GM18502 (cell line): ENCODE data around the gene SLBP.

Experiments
- ATAC-seq: cut with Tn5 transposase; IDR thresholded peaks from one replicate; pipeline ENCODE4 v1.9.1; 2021; ENCODE audit warnings: mild to moderate bottlenecking; ENCODE audit not compliant: unreplicated experiment, poor library complexity

The SLBP gene

DNA sequence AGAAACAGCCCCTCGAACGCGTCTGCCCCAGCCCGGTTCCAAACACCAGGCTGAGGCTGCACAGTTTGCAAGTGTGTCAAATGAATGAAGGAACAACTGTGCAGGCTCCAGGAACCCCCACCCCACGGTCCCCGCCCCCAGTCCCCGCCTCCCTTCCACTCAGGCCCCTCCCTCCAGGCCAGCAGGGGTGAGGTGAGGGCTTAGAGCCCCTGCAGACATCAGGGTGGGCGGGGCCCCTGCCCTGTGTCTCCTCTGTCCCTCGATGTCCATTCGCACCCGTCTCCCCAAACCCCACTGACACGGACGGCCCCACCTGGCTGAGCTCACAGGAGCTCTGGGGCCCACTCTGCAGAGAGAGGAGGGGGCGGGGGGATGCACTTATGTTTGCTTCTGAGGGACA lies 37.7 kb upstream of the SLBP start:
- ATAC-seq, result no peak

DNA sequence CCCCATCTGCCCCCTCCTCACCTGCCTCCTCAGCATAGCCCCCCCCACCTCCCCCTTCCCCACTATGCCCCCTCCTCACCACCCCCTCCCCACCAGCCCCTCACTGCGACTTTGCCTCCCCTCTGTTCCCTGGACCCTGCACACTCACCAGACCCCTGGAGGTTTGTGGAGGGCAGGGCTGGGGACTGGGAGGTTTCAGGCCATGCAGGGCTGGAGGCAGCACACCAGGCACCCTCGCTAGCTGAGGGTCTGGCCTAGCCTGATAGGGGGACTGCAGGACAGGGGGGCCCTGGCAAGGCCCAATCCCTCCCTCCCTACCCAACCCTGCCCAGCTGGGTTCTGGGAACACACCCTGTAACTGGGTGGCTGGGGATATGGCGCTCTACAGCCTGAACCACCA lies 37.3 kb upstream of the SLBP start:
- no peak for ATAC-seq

DNA sequence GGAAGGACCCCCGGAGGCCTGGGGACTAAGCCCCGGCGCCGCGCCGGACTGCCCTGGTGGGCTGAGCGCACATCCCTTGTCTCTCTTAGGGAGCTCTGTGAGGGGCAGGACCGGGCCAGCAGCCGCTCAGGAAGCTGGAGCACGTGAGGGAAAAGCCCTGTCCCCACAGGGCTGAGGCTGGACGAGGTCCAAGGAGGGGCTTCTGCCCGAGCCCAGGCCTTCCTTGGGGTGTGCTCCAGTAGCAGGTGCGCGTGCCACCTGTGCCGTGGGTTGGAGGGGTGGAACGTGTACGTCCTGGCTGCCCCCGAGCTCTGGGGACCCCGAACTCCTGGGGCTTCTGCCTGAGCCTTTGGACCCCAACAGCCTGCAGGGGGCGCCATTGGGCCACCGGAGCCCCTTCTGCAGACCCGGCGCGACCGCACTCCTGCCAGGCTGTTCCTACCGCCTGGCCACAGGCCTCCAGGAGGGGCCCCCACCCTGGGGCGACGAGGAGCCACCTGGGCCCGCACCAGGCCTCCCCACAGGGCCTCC lies 36.4 kb upstream of the SLBP start:
- peak; percentile 45 for ATAC-seq

DNA sequence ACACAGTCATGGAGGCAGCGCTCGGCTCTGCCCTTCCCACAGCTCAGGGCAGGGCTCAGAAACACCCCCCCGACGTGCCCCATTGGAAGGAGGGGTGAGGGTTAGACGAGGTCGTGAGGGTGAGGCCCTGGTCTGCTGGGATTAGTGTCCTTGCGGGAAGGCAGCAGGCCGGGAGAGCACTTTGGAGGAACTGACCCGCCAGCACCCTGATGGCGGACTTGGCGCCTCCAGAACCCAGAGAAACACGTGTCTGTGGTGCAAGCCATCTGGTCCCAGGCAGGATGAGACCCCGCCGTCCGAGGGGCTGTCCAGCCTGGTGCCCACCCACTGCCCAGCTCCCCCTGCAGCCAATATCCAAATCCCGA lies 35.5 kb upstream of the SLBP start:
- no peak for ATAC-seq

- no peak for ATAC-seq
Observed at GRCh38 chr4:1746919-1747602, 34.9 kb upstream of the SLBP start.

DNA sequence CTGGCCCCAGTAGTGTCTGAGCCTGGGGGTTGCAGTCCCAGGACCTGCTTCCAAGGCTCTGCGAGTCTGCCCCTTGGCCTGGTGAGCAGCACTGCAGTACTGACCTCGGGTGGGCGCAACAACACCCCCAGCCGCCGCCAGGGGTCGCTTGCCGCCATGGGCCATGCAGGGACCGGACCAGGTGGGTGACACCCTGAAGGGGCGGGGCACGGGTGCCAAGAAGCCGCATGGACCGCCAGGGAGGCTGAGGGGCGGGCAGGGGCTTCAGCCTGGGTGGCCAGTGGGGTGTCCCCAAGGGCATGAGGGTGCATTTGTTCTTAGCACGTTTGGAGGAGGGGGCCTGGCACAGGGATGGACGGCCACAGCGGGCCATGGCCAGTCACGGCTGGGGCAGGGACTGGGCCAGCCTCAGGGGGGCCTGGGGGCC lies 34.2 kb upstream of the SLBP start:
- ATAC-seq, result no peak

DNA sequence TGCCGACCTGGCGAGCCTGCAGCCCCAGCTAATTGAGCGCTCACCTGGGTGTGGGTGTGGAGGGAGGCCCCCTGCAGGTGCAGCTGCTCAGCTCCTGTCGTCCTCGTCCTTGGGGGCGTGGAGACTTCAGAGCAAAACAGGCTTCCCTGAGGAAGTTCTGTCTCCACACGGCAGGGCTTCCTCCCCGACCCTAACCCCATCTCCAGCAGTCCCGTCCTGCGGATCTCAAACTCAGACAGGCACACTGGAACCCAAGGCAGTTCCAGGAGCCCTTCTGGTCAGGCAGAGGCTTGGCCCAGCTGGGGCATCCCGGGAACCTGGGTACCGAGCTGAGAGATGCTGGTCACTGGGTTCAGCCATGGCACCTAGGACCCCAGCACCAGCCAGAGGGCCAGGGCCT lies 33.6 kb upstream of the SLBP start:
- ATAC-seq, result no peak

GRCh38 chr4:1745165-1745564 lies 33.0 kb upstream of the SLBP start:
- no peak for ATAC-seq

DNA sequence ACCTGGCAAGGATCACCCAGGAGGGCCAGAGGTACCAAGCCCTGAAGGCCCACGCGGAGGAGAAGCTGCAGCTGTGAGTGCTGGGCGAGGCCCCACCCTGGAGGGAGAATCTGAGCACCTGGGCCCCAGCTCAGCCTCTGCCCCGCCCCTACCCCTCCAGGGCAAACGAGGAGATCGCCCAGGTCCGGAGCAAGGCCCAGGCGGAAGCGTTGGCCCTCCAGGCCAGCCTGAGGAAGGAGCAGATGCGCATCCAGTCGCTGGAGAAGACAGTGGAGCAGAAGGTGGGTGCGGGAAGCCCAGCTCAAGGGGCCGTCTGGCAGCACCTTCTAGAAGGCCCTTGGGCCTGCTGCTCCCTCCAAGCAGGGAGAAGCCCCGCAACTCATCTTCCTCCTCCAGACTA lies 32.4 kb upstream of the SLBP start:
- ATAC-seq, result no peak

GRCh38 chr4:1743975-1744374 lies 31.9 kb upstream of the SLBP start:
- no peak for ATAC-seq

- ATAC-seq, result no peak
Observed at GRCh38 chr4:1743551-1743950, 31.4 kb upstream of the SLBP start.

DNA sequence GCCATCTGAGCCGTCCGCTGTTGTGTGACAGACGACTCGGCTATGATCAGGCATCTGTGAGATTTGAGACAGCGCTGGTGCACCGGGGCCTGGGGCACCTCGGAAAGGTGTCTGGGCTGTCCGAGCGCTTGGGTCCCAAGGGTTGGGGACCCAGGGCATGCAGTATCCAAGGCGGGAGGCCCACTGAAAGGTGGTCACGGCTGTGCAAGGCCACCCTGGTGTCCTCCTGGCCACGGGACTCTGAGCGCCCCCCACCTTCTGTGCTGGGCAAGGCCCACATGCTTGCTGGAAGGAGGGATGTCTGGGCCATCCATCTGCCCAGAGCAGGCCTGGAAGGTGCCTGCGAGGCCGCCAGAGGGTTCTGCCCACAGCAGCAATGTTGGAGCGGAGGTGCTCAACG lies 29.1 kb upstream of the SLBP start:
- ATAC-seq, result no peak

GRCh38 chr4:1740021-1740545 lies 28.0 kb upstream of the SLBP start:
- ATAC-seq, result no peak

DNA sequence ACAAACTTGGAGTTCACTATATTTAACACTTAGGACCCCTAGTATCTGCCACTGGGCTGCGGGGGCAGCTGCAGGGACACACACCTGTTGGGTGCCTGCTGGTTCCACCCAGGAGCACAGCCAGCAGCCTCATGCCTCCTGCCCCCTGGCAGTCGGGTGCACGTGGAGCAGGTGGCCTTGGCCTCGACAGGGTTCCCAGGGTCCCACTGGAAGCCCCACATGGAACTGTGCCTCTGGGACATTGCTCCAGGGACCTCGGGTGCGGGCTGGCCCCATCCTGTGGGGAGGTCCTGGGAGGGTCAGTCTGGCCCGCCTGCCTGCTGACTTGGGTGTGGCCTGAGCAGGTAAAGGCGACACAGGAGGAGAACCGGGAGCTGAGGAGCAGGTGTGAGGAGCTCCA lies 27.2 kb upstream of the SLBP start:
- ATAC-seq, result no peak

DNA sequence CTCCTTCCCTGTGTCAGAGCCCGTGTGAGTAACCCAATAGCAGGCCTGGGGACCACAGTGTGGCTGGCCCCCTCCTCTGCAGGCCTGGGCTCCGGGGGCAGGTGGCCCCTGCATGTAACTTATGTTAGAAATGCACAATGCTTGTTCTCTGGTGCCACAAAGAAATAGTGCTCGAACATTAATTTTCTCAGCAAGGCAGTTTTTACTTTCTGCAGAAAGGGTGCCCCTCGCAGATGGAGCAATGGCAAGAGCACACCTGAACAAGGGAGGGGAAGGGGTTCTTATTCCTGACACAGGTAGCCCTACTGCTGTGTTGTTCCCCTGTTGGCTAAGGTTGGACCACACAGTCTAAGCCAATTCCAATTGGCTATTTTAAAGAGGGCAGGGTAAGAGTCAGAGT lies 26.3 kb upstream of the SLBP start:
- ATAC-seq, result no peak

GRCh38 chr4:1737666-1738065 lies 25.5 kb upstream of the SLBP start:
- no peak for ATAC-seq

- no peak for ATAC-seq
Observed at GRCh38 chr4:1736812-1737211, 24.7 kb upstream of the SLBP start.

DNA sequence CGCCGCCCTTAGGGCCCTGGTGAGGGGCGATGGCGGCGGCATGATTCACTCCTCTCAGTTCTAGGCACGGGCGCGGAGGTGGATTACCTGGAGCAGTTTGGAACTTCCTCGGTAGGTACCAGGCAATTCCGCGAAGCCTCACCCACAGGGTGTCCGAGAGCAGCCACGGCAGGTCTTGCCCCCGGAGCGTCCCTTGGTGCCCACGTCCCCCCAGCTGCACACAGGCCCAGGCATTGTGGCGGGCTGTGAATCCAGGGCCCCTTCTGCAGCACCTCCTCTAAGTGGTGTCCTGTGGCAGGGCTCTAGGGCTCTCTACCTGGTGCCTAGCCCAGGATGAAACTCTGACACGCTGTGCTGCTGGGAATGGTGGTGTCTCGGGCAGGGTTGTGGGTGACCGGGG lies 23.1 kb upstream of the SLBP start:
- no peak for ATAC-seq

DNA sequence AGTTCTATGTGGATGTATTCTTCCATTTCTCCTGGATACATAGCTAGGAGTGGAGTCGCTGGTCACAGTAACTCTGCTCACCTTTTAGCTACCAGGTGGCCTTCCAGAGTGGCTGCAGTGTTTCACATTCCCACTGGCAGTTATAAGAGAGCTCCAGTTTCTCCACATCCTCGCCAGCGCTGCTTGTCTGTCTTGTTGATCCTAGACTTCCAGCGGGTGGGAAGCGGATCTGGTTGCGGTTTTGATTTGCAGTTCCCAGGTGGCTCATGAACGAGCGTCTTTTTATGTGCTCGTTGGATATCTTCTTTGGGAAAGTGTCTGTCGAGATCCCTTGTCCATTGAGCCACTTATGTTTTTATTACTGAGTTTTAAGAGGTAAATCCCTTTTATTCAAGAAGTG lies 20.8 kb upstream of the SLBP start:
- no peak for ATAC-seq

- ATAC-seq, result no peak
Observed at GRCh38 chr4:1731180-1731579, 19.1 kb upstream of the SLBP start.

GRCh38 chr4:1730532-1731135 lies 18.5 kb upstream of the SLBP start:
- ATAC-seq, result no peak
